DND-41 (cell line): ENCODE results near the gene CCND1.

Source experiments
- CTCF ChIP-seq: IDR thresholded peaks from 2 replicates; pipeline ENCODE4 v1.5.1; 2012; ENCODE audit warnings: borderline replicate concordance, low read length, moderate library complexity, mild to moderate bottlenecking; ENCODE audit not compliant: poor library complexity, severe bottlenecking; ENCODE audit errors: extremely low read depth
- EZH2 ChIP-seq: IDR thresholded peaks from 3 replicates; pipeline ENCODE4 v1.6.1; 2012; ENCODE audit warnings: borderline replicate concordance, low read depth, mild to moderate bottlenecking, moderate library complexity, low read length, inconsistent platforms; ENCODE audit not compliant: severe bottlenecking

GRCh38 chr11:69627551-69627950 lies 13.4 kb upstream of the CCND1 start:
- TF ChIP-seq CTCF (no peak), EZH2 (no peak)
